Neural crest cell (in vitro differentiated cells): ENCODE data around the gene SCCPDH. TPM values are rescaled to one million over a fixed set of nuclear protein-coding genes. Genes with fewer than 3 reads are reported as not detected.
A peak's percentile ranks its signal among the peaks of the same experiment; 100 is the strongest.

Experiments
- DNase-seq: peaks from one replicate; pipeline ENCODE4 v3.0.0; 2021; ENCODE audit warnings: low read depth, mixed read lengths, low spot score
- H3K27ac Mint-ChIP-seq: one replicate; pipeline ENCODE4 v1.8.0; 2021; ENCODE audit warnings: mild to moderate bottlenecking, mixed read lengths; ENCODE audit not compliant: unreplicated experiment
- H3K27me3 Mint-ChIP-seq: 2 replicates; pipeline ENCODE4 v1.8.0; 2021; ENCODE audit warnings: low read depth, mild to moderate bottlenecking, mixed read lengths
- H3K36me3 Mint-ChIP-seq: 2 replicates; pipeline ENCODE4 v1.8.0; 2021; ENCODE audit warnings: low read depth, mild to moderate bottlenecking, mixed read lengths
- H3K4me1 Mint-ChIP-seq: 2 replicates; pipeline ENCODE4 v1.8.0; 2021; ENCODE audit warnings: mixed read lengths
- H3K4me3 Mint-ChIP-seq: one replicate; pipeline ENCODE4 v1.8.0; 2021; ENCODE audit warnings: mild to moderate bottlenecking, mixed read lengths
- H3K9me3 Mint-ChIP-seq: 2 replicates; pipeline ENCODE4 v1.8.0; 2021; ENCODE audit warnings: mixed read lengths
- CTCF ChIP-seq: fragments of 200-600 bp; sonication (generic); conservative IDR thresholded peaks from 2 replicates; pipeline ENCODE4 v1.5.0; 2021; ENCODE audit warnings: antibody characterized with exemption, mild to moderate bottlenecking
- total RNA-seq: library from RNA; stranded (reverse); gene quantifications from 2 replicates; pipeline ENCODE4 v1.2.1, GENCODE V29; 2021

The SCCPDH gene
- total RNA-seq, 1 donor from 2014 or later: 53.1 TPM

GRCh38 chr1:246680696-246681130 is 43.5 kb upstream of the SCCPDH start:
- Mint-ChIP-seq H3K27ac (no peak overlapping the region), H3K4me1 (peaks cover 28% of the 10 kb centered on the region), H3K4me3 (no peak overlapping the region), H3K27me3 (peaks cover 2% of the 10 kb centered on the region), H3K9me3 (no peaks in the 10 kb centered on the region), H3K36me3 (no peaks in the 10 kb centered on the region)
- no peak for TF ChIP-seq CTCF
- DNase-seq: no peak

GRCh38 chr1:246681900-246682895 is 42.0 kb upstream of the SCCPDH start:
- no peak for TF ChIP-seq CTCF
- peaks cover 28% of the 10 kb centered on the region for H3K4me1 Mint-ChIP-seq
- DNase-seq: no peak
- no peaks in the 10 kb centered on the region for H3K36me3 Mint-ChIP-seq
- peak overlapping the region; percentile 85 for H3K27ac Mint-ChIP-seq
- peak overlapping the region; percentile 24 for H3K4me3 Mint-ChIP-seq
- H3K9me3 Mint-ChIP-seq: no peaks in the 10 kb centered on the region
- H3K27me3 Mint-ChIP-seq: peaks cover 2% of the 10 kb centered on the region

GRCh38 chr1:246683521-246683920 is 40.7 kb upstream of the SCCPDH start:
- peaks cover 28% of the 10 kb centered on the region for H3K4me1 Mint-ChIP-seq
- no peak overlapping the region for H3K4me3 Mint-ChIP-seq
- H3K9me3 Mint-ChIP-seq: no peaks in the 10 kb centered on the region
- no peaks in the 10 kb centered on the region for H3K36me3 Mint-ChIP-seq
- DNase-seq: no peak
- H3K27ac Mint-ChIP-seq: no peak overlapping the region
- H3K27me3 Mint-ChIP-seq: peaks cover 2% of the 10 kb centered on the region
- TF ChIP-seq CTCF: no peak

GRCh38 chr1:246687002-246687401 is 37.2 kb upstream of the SCCPDH start:
- no peak for DNase-seq
- no peak overlapping the region for H3K4me3 Mint-ChIP-seq
- H3K4me1 Mint-ChIP-seq: peaks cover 20% of the 10 kb centered on the region
- H3K27ac Mint-ChIP-seq: no peak overlapping the region
- no peaks in the 10 kb centered on the region for H3K27me3 Mint-ChIP-seq
- no peaks in the 10 kb centered on the region for H3K36me3 Mint-ChIP-seq
- no peaks in the 10 kb centered on the region for H3K9me3 Mint-ChIP-seq
- no peak for TF ChIP-seq CTCF

- H3K27me3 Mint-ChIP-seq: no peaks in the 10 kb centered on the region
Observed at GRCh38 chr1:246689409-246690008, 34.7 kb upstream of the SCCPDH start.

More at GRCh38 chr1:246689409-246690008, 34.7 kb upstream of the SCCPDH start:
- peaks cover 11% of the 10 kb centered on the region for H3K4me1 Mint-ChIP-seq
- H3K4me3 Mint-ChIP-seq: no peak overlapping the region
- H3K27ac Mint-ChIP-seq: no peak overlapping the region
- peaks cover 2% of the 10 kb centered on the region for H3K9me3 Mint-ChIP-seq
- peak; percentile 82 for TF ChIP-seq CTCF
- DNase-seq: peak; percentile 23
- H3K36me3 Mint-ChIP-seq: no peaks in the 10 kb centered on the region
